B cell (primary cell): Measurements from ENCODE around the gene NECAP2. TPM values are rescaled to one million over a fixed set of nuclear protein-coding genes. Genes with fewer than 3 reads are reported as not detected.
"Not testable (repeated sequence)": the region's sequence is repeated elsewhere in the genome, so short reads cannot be mapped to it uniquely, and the experiment has no call there.

Source experiments
- ATAC-seq: fragments of 200-7000 bp; cut with Tn5 transposase; one replicate; pipeline ENCODE4 v1.10.0; 2021; ENCODE audit warnings: low read depth, mild to moderate bottlenecking, moderate number of reproducible peaks, moderate library complexity
- CTCF ChIA-PET: fragments of 350-600 bp; sonication (Branson Sonifier 250); formaldehyde crosslinking; loops from one replicate; lab custom pipeline; 2021; ENCODE audit warnings: antibody characterized with exemption, inconsistent platforms; lab: Charles Lee
- POLR2A ChIA-PET: fragments of 350-600 bp; sonication (Branson Sonifier 250); formaldehyde crosslinking; loops from one replicate; lab custom pipeline; 2021; ENCODE audit warnings: antibody characterized with exemption; lab: Charles Lee
- DNase-seq: peaks from one replicate; pipeline ENCODE4 v3.0.0; 2013
- H2AFZ ChIP-seq: 2 replicates; pipeline ENCODE4 v1.6.1; 2012; ENCODE audit warnings: mild to moderate bottlenecking, low read depth, low read length; ENCODE audit not compliant: insufficient read depth, poor library complexity, severe bottlenecking
- H3K27ac ChIP-seq, 2 donors: 1 replicate in 1 of 2; 2 replicates in 1 of 2; pipeline ENCODE4 v1.5.1; 2012 to 2013; ENCODE audit warnings: low read length in 2 of 2, mild to moderate bottlenecking in 2 of 2, moderate library complexity in 1 of 2
- H3K27me3 ChIP-seq, 4 experiments: fragments of 200-600 bp in 1 of 4; sonication (generic) in 1 of 4; replicated peaks in 1 of 4; 1 replicate in 2 of 4; 2 replicates in 2 of 4; pipeline versions ENCODE4 v1.6.1 to v1.7.0; 2013 to 2016; ENCODE audit warnings: low read length in 3 of 4, mild to moderate bottlenecking in 2 of 4, mixed read lengths in 1 of 4, moderate library complexity in 1 of 4; ENCODE audit not compliant: insufficient read depth in 4 of 4, control insufficient read depth in 3 of 4; ENCODE audit errors: control extremely low read depth in 1 of 4
- H3K36me3 ChIP-seq, 2 experiments: replicated peaks in 1 of 2; 1 replicate in 1 of 2; 2 replicates in 1 of 2; pipeline versions ENCODE4 v1.6.1 to v1.7.1; 2013; ENCODE audit warnings: low read length in 1 of 2; ENCODE audit not compliant: insufficient read depth in 2 of 2, control insufficient read depth in 1 of 2; ENCODE audit errors: control extremely low read depth in 1 of 2, extremely low read depth in 1 of 2
- H3K4me1 ChIP-seq, 2 donors: fragments of 200-600 bp in 1 of 2; sonication (generic) in 1 of 2; 1 replicate in 1 of 2; 2 replicates in 1 of 2; pipeline versions ENCODE4 v1.5.1 to v1.6.1; 2013 to 2017; ENCODE audit warnings: low read length in 2 of 2; ENCODE audit not compliant: control insufficient read depth in 2 of 2, insufficient read depth in 2 of 2
- H3K4me2 ChIP-seq: replicated peaks from 2 replicates; pipeline ENCODE3; 2012; ENCODE audit warnings: mild to moderate bottlenecking, low read depth, low read length; ENCODE audit not compliant: poor library complexity, severe bottlenecking
- H3K4me3 ChIP-seq, 5 experiments: fragments of 200-600 bp in 1 of 5; sonication (generic) in 1 of 5; 1 replicate in 3 of 5; 2 replicates in 2 of 5; pipeline versions ENCODE4 v1.5.1 to v1.7.0; 2011 to 2016; ENCODE audit warnings: low read length in 4 of 5, mild to moderate bottlenecking in 4 of 5, low read depth in 2 of 5, control low read depth in 1 of 5, moderate library complexity in 1 of 5; ENCODE audit not compliant: insufficient read depth in 1 of 5; ENCODE audit errors: control extremely low read depth in 1 of 5, extremely low read depth in 1 of 5
- H3K79me2 ChIP-seq: fragments of 200-600 bp; sonication (generic); one replicate; pipeline ENCODE4 v1.6.0; 2016; ENCODE audit warnings: low read length; ENCODE audit not compliant: control insufficient read depth, insufficient read depth
- H3K9ac ChIP-seq: fragments of 200-600 bp; sonication (generic); 2 replicates; pipeline ENCODE4 v1.6.1; 2017; ENCODE audit warnings: mild to moderate bottlenecking, low read length, moderate library complexity
- H3K9me3 ChIP-seq, 3 donors: one replicate each; pipeline versions ENCODE4 v1.6.1 to v1.7.1; 2013; ENCODE audit warnings: low read length in 2 of 3; ENCODE audit not compliant: control insufficient read depth in 2 of 3, insufficient read depth in 1 of 3; ENCODE audit errors: control extremely low read depth in 1 of 3
- H4K20me1 ChIP-seq: 2 replicates; pipeline ENCODE4 v1.6.0; 2012; ENCODE audit warnings: mild to moderate bottlenecking, low read length; ENCODE audit not compliant: insufficient read depth, control insufficient read depth, poor library complexity, severe bottlenecking
- H3K27ac Mint-ChIP-seq: one replicate; pipeline ENCODE4 v1.8.0; 2021; ENCODE audit warnings: mixed read lengths
- H3K27me3 Mint-ChIP-seq: one replicate; pipeline ENCODE4 v1.8.0; 2021; ENCODE audit warnings: mixed read lengths
- H3K4me1 Mint-ChIP-seq: one replicate; pipeline ENCODE4 v1.8.0; 2021; ENCODE audit warnings: mixed read lengths
- H3K4me3 Mint-ChIP-seq: one replicate; pipeline ENCODE4 v1.8.0; 2021; ENCODE audit warnings: mixed read lengths
- H3K9me3 Mint-ChIP-seq: one replicate; pipeline ENCODE4 v1.8.0; 2022; ENCODE audit warnings: mixed read lengths; ENCODE audit not compliant: insufficient read depth
- CTCF ChIP-seq: fragments of 200-600 bp; IDR thresholded peaks from one replicate; pipeline ENCODE4 v1.8.0; 2022; ENCODE audit warnings: antibody characterized with exemption, mild to moderate bottlenecking
- EZH2 ChIP-seq: IDR thresholded peaks from 2 replicates; pipeline ENCODE4 v1.6.1; 2012; ENCODE audit warnings: borderline replicate concordance, low read depth, mild to moderate bottlenecking, moderate library complexity, low read length; ENCODE audit not compliant: insufficient read depth, poor library complexity, severe bottlenecking
- WGBS: methylation state at CpG from one replicate; pipeline ENCODE4 v1.1.5; 2013; ENCODE audit warnings: missing lambda C conversion rate; ENCODE audit not compliant: insufficient coverage; 5-methylcytosine and 5-hydroxymethylcytosine counted together
- intact Hi-C: fragments of 100-400 bp; cut with micrococcal nuclease; formaldehyde crosslinking; loops from one replicate; pipeline ENCODE4 v1.10.0; 2022
- polyA plus RNA-seq: library from polyadenylated mRNA; depleted of rRNA; stranded (reverse); fragments of >200 nt; gene quantifications from 2 replicates; pipeline ENCODE4 v1.2.3, GENCODE V29; 2012
- total RNA-seq, 2 donors: library from RNA; stranded (reverse); fragments of 120-200 nt in 1 of 2; gene quantifications; 1 replicate in 1 of 2; 2 replicates in 1 of 2; pipeline versions ENCODE4 v1.2.3 to v1.2.4, GENCODE V29; 2013 to 2022

Gene NECAP2
- total and polyA plus RNA-seq, 2 donors (not counting 1 experiment from before 2014, with no cell fraction given) = 77.3 to 81.5 TPM

- no peaks in the 10 kb centered on the region for H3K36me3 ChIP-seq
- peak overlapping the region; percentile 71 for H3K27ac Mint-ChIP-seq
- no peaks in the 10 kb centered on the region for H3K9me3 ChIP-seq
- CTCF ChIA-PET = interaction anchor here (1.1 kb wide), 2 partner anchors 58 to 119 kb away, joined by 3 read pairs; partner anchors contain the start of gene NECAP2
- peak; percentile 92 for DNase-seq
- H3K27me3 Mint-ChIP-seq = no peaks in the 10 kb centered on the region
- no peaks in the 10 kb centered on the region for H4K20me1 ChIP-seq
- peaks cover 30% of the 10 kb centered on the region for H3K4me1 Mint-ChIP-seq
- peak overlapping the region; percentile 41 to 93 (median 77) for H3K4me3 ChIP-seq
- peak overlapping the region in 1 of 2 donors; percentile 26 for H3K27ac ChIP-seq
- H3K9ac ChIP-seq = peak overlapping the region; percentile 68
- H2AFZ ChIP-seq = peak overlapping the region; percentile 83
- peaks cover 0 to 23% of the 10 kb centered on the region in 2 donors for H3K4me1 ChIP-seq
- no peaks in the 10 kb centered on the region for H3K9me3 Mint-ChIP-seq
- H3K27me3 ChIP-seq = no peaks in the 10 kb centered on the region
- WGBS = 1% methylated on average over 108 of the region's 108 CpGs
- H3K79me2 ChIP-seq = no peaks in the 10 kb centered on the region
- peak overlapping the region; percentile 81 for H3K4me2 ChIP-seq
- intact Hi-C loops = loop anchor here (1.0 to 2.0 kb wide), 4 partner anchors 15 to 131 kb away; partner anchors contain the start of genes NECAP2 and SZRD1
- peak; percentile 96 for ATAC-seq
- peak overlapping the region; percentile 89 for H3K4me3 Mint-ChIP-seq
- TF ChIP-seq CTCF = no peak
- TF ChIP-seq EZH2 = no peak
- POLR2A ChIA-PET = interaction anchor here (1.2 to 2.1 kb wide), 2 partner anchors 15 to 59 kb away, joined by 6 to 10 read pairs; partner anchors contain the start of gene NECAP2
Measured at GRCh38 chr1:16498573-16499413, 58.3 kb downstream of the NECAP2 start.

GRCh38 chr1:16500466-16500865 lies 59.9 kb downstream of the NECAP2 start:
- H3K36me3 ChIP-seq, CTCF ChIA-PET, H2AFZ ChIP-seq, intact Hi-C loops, H3K9ac ChIP-seq, H3K79me2 ChIP-seq, H3K9me3 ChIP-seq, H3K9me3 Mint-ChIP-seq, DNase-seq, H3K4me3 ChIP-seq, H3K27me3 Mint-ChIP-seq, H3K4me2 ChIP-seq, ATAC-seq, H3K27ac ChIP-seq, H4K20me1 ChIP-seq, H3K27me3 ChIP-seq: not testable (repeated sequence)
- H3K4me3 Mint-ChIP-seq = peak overlapping the region; percentile 89
- peaks cover 30% of the 10 kb centered on the region for H3K4me1 Mint-ChIP-seq
- POLR2A ChIA-PET = interaction anchor here (1.2 to 2.1 kb wide), 2 partner anchors 13 to 60 kb away, joined by 6 to 10 read pairs; partner anchors contain the start of gene NECAP2
- 51% methylated on average over 10 of the region's 11 CpGs for WGBS
- H3K27ac Mint-ChIP-seq = peak overlapping the region; percentile 26
- peaks cover 0 to 23% of the 10 kb centered on the region in 2 donors for H3K4me1 ChIP-seq

- H4K20me1 ChIP-seq, ATAC-seq, intact Hi-C loops, H3K9ac ChIP-seq, H3K4me3 ChIP-seq, H3K27ac ChIP-seq, H3K9me3 ChIP-seq, H3K9me3 Mint-ChIP-seq, H2AFZ ChIP-seq, POLR2A ChIA-PET, H3K79me2 ChIP-seq, H3K27me3 ChIP-seq, H3K27me3 Mint-ChIP-seq, DNase-seq, CTCF ChIA-PET, H3K36me3 ChIP-seq, H3K4me2 ChIP-seq: not testable (repeated sequence)
- H3K4me1 ChIP-seq = peaks cover 0 to 23% of the 10 kb centered on the region in 2 donors
- H3K4me1 Mint-ChIP-seq = peaks cover 30% of the 10 kb centered on the region
- WGBS = 60% methylated on average over 2 of the region's 5 CpGs
- peak overlapping the region; percentile 89 for H3K4me3 Mint-ChIP-seq
- H3K27ac Mint-ChIP-seq = peak overlapping the region; percentile 53
Measured at GRCh38 chr1:16500975-16501374, 60.5 kb downstream of the NECAP2 start.
